H1 (cell line): ENCODE data around the gene GOLGA6L9.
"Not testable (repeated sequence)": the region's sequence is repeated elsewhere in the genome, so short reads cannot be mapped to it uniquely, and the experiment has no call there.

ENCODE experiments used
- HDAC2 ChIP-seq, 2 experiments: fragments of 300-600 bp in 1 of 2; sonication (generic) in 1 of 2; IDR thresholded peaks; 2 replicates each; pipeline ENCODE4 v1.6.1; 2011 to 2012; ENCODE audit warnings: low read depth in 2 of 2, low read length in 2 of 2, mild to moderate bottlenecking in 2 of 2, moderate library complexity in 2 of 2, borderline replicate concordance in 1 of 2, inconsistent platforms in 1 of 2
- POLR2A ChIP-seq, 2 experiments: IDR thresholded peaks; 1 replicate in 1 of 2; 2 replicates in 1 of 2; pipeline ENCODE4 v1.6.1; 2011; ENCODE audit warnings: low read depth in 2 of 2, low read length in 2 of 2, mild to moderate bottlenecking in 2 of 2; ENCODE audit errors: control extremely low read depth in 1 of 2
- TF ChIP-seq, protein P1 (sequence below), 3 experiments: IDR thresholded peaks; 1 replicate in 2 of 3; 2 replicates in 1 of 3; pipeline versions ENCODE4 v1.5.1 to v1.6.1; 2011; ENCODE audit warnings: low read length in 3 of 3, mild to moderate bottlenecking in 3 of 3, inconsistent platforms in 2 of 3, low read depth in 1 of 3, moderate library complexity in 1 of 3; ENCODE audit not compliant: insufficient read depth in 1 of 3; ENCODE audit errors: control extremely low read depth in 1 of 3

DNA sequence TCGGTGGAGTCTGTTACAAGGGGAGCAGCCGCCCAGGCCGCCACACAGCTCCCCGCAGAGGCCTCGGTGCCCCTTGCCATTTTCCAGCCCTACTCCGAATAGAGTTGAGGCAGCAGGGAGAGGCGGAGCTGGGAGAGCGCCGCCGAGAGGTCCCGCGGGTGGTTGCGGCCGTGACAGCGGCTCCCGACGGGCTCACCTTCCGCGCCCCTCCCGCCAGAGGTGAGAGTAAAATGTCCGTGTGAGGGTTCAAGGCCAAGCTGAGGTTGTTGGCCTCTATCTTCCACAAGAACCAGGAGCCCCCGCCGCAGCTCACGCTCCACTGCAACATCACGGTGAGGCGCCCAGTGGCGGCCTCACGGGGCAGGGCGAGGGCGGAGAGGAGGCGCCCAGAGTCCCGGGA, 15.8 kb downstream of the GOLGA6L9 start:
- TF ChIP-seq POLR2A (IDR thresholded peaks at IDR 0.05; ENCODE audit: control extremely low read depth in 1 of 2, low read depth in 2 of 2, low read length in 2 of 2); HDAC2 (IDR thresholded peaks at IDR 0.05; ENCODE audit: borderline replicate concordance in 1 of 2, low read depth in 2 of 2, low read length in 2 of 2): not testable (repeated sequence)
- TF ChIP-seq, protein P1, sequence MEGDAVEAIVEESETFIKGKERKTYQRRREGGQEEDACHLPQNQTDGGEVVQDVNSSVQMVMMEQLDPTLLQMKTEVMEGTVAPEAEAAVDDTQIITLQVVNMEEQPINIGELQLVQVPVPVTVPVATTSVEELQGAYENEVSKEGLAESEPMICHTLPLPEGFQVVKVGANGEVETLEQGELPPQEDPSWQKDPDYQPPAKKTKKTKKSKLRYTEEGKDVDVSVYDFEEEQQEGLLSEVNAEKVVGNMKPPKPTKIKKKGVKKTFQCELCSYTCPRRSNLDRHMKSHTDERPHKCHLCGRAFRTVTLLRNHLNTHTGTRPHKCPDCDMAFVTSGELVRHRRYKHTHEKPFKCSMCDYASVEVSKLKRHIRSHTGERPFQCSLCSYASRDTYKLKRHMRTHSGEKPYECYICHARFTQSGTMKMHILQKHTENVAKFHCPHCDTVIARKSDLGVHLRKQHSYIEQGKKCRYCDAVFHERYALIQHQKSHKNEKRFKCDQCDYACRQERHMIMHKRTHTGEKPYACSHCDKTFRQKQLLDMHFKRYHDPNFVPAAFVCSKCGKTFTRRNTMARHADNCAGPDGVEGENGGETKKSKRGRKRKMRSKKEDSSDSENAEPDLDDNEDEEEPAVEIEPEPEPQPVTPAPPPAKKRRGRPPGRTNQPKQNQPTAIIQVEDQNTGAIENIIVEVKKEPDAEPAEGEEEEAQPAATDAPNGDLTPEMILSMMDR (IDR thresholded peaks at IDR 0.05; ENCODE audit: control extremely low read depth in 1 of 3, insufficient read depth in 1 of 3, low read depth in 1 of 3, low read length in 3 of 3), result peak in 2 of 3 experiments; percentile 7 to 41; a peak in 3 of 4 replicates
